ENCODE measurements around the gene TBRG4.

Gene TBRG4

DNA sequence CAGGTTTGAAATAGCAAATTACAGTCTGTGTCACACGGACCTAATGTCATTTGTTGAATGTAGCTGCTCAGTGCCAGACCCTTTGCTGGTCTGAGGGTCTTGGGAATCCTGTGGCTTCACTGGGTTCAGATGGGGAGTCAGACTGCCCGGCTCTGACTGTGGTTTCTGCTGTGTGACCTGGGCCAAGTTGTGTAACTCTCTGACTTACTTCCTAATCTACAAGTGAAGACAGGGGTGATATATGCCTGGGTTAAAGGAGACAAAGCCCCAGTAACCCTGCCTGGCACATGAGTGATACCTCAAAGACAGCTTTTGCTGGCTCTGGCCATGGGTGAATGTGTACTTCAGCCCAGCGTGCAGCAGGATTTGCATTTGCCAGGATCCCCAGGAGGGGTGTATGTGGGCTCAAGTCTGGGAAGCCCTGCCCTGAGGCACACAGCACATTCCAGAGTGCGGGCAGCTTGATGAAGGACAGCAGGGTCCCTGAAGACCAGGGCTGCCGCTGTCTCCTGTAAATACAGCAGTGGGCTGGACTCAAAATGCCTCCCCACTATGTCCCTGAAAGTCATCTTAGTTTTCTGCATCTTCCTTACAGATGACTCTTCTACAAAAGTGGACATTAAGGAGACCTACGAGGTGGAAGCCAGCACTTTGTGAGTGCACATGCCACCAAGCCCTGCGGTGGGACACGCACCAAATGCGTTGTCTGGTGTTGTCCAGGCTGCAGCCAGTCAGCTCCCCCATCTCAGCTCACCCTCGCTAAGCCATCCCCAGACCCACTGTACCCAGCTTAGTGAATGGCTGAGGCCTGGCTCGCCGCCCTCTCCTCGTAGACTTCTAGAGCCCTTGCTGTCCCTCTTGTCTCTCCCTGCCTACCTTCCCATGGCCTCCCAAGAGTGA is 39.1 kb downstream of the TBRG4 start:
- no peak for DNase-seq

DNA sequence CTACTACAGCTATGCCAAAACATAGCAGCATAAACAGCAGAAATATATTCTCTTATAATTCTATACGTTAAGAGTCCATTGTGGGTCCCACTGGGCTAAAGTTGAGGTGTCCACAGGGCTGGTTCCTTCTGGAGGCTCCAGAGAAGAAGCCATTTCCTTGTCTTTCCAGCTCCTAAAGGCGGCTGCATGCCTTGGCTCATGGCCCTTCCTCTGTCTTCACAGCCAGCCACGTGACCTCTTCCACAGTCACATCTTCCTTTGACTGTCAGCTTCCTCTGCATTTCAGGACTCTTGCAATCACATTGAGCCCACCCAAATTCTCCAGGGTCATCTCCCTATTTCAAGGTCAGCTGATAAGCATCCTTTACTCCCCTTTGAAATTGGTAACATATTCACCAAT is 40.0 kb downstream of the TBRG4 start:
- DNase-seq: no peak

DNA sequence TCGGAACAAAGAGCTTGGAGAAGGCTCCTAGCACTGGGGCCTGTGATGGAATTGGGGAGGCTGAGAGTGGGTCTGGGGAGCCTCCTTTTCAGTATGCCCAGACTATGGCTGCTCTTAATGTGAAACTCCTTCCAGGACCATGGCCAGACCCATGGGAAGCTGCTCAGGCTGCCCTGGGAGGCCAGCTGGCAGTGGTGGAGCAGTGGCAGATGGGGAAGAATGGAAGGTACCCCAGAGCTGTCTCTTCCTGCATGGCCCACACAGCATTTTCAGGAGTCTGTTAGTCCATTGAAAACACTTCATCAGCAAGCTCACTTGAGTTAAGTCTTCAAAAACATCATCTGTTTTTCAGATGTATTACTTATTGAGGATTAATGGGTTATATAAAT is 41.2 kb downstream of the TBRG4 start:
- no peak for DNase-seq

DNA sequence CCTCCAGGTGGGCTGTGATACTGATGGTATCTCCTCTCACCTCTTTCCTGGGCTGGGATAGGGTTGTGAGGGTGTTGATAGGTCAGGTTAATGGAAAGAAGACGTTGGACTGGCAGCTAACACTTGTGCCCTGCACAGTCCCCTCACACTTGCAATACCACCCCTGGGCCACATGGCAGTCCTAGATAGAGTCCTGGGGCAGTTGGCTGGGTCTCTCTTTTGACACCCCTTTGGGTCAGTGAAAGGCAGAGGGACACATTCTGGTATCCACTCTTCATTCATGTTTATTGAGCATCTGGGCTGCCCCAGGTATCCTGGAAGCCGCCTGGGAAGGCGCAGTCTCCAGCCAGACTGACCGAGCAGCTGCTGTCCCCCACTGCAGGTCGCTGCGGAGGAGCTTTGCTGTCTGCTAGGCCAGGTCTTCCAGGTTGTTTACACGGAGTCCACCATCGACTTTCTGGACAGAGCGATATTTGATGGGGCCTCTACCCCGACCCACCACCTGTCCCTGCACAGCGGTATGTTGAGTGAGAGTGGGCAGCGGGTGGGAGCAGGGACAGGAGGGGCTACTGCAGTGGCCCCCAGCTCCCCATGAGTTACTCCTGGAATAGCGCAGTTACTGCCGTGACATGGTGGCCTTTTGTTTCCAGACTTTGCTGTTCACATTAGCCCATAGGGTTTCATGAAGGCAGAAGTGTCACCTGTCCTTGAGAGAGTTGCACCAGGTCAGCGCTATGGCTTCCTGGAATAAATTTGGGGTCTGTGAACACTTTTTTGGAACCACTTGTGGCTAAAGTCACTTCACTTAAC is 41.8 kb downstream of the TBRG4 start:
- no peak for DNase-seq

DNA sequence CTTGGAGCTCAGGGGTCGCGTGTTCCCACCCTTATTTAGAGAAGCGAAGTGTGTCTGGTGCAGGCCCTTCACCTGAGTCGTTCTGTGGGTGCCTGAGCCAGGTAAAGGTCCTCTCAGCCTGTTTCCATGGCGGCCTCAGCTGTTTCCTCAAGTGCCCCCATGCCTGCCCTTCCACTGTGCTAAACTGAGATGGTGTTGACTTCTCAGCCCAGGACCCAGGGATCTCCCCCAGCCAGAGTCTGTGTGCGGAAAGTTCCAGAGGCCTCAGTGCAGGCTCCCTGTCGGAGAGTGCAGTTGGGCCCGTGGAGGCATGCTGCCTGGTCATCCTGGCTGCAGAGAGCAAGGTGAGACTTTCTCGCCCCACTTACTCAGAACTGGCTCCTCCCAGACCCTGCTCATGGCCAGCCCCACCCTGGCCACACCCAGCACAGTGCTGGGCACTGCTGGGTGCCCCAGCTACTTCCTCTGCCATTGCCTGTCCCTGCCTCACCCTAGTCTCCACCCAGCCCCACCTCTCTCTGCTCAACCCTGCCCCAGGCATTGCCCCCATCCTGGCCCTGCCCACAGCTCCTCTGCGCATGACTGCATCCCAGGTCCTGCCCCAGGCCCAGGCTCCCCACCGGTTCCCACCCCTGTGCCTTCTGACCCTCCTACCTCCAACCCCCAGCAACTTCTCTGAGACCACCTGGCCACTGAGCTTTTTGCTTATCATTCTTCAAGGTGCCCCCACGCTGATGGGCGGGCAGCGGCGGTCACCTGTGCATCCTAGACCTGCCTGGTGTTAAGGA is 43.1 kb downstream of the TBRG4 start:
- DNase-seq: no peak

DNA sequence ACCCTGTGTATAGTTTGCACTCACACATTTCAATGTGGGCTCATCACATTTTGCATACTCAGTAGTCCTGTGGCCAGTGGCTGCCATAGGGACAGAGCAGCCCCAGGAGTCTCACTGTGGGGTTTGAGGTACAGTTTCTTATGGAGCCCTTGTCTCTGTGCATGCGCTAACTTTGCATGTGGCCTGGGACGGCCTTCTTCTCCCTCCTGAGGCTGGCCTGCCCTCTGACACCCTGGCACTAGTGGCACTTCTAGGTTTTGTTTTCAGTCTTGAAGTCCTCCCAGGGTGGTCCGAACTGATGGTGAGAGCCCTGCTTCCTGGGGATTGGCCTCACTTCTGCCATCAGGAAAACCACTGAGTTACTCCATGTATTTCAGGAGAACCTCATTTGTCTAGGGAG is 43.9 kb downstream of the TBRG4 start:
- no peak for DNase-seq

DNA sequence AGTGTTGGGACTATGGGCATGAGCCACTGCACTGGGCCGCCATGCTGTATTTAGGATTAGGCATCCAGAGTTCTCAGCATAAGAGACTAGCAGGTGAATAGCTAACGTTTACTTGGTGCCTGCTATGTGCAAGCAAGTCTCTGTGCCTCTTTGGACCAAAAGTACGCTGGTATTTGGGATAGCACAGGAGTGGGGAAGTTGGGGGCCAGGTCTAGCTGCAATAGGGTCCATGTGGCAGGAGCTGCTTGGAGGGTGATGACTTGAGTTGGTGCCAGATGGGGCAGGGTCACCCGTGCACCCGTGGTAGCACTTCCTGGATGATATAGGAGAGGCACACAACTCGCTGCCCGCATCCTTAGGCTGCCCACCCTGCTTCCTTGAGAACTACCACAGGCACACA is 45.1 kb downstream of the TBRG4 start:
- no peak for DNase-seq

DNA sequence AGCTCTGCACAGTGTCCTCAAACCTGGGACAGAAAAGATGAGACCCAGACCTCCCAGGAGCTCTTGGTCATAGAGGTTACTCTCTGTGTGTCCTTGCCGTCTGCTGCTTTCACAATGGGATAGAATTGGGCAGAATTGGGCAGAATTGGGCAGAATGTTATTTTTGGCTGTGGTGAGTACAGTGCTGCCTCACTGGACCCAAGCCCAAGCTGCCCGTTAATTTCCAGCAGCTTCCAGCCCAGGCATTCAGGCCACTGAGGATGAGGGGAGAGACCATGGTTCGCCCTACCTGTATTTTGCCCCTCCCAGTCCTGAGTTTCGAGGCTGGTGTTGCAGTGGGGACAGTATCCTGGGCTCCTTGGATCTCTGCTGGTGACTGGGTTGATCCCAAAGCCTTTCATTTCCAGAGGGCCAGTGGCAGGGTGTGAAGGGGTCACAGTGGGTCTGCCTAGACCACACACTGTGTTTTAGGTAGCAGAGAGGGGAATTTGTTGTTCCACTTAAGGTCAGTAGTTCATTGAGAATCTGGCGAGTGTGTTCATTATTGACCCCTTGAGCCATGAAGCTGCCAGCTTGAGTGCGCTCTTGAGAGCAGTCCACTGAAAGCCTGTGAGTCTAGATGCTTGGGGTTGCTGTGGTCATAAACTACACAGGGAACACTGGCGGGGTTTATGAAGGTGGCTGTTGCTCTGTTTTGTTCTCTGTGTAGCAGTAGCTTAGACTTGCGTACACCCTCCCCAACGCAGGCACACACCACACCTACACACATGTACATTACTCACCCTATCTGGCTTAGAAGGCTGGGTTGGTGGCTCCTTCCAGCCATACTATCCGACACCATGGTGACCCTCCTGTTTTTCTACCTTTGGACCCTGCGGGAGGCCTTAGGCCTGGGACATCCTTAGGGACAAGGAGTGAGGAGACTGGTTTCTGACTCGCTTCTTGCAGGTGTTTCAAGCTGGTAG is 46.2 kb downstream of the TBRG4 start:
- DNase-seq: no peak

DNA sequence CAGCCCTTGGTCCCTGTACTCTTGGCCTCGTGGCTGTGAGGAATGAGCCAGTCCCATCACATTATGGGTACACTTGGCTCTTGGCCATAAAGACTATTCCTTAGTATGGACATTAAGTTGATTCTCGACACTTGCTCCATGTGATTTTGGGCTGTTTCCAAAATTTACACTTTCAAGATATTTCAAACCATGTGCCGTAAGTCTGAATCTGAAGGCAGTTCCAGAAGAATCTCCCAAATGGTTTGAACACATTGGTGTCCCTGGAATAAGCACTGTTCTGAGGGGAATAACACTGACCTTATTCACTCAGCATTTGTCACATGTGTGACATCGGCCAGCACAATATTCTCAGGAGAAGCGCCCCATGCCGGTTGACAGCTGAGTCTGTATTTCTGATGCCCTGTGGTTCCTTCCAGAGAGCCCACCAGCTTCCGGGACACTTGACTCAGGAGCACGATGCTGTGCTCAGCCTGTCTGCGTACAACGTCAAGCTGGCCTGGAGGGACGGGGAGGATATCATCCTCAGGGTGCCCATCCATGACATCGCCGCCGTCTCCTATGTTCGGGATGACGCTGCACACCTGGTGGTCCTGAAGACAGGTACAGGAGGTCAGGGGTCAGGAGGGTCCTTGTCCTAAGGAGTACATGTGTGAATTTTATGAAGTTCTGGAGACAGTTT is 47.3 kb downstream of the TBRG4 start:
- no peak for DNase-seq

DNA sequence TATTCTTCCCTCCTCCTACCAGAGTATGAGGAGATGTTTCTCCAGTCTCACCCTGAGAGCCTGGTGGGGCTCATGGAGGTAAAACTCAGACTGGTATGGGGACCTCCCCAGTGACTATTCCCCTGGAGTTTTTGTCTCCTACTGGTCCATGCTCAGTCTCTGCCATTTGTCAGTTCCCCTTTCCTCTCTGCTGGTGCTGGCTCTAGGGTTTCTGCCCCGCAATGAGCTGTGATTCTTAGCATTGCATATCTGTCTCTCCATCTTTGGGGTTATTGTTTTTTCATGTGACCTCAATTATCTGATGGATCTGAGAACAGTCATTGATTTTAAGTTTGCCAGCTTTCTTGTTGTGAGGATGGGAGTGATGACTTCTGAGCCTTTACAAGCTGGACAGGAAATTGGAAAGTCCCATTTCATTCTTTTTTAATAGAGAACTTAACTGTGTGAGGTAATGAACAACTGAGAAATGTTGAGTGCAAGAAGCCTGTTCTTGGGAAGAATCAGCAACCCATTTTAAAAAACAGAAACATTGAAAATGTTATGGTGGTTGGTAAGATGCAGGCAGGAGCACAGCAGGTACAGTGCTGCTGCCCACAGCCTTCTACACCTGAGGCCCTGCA is 49.6 kb downstream of the TBRG4 start:
- DNase-seq: no peak

DNA sequence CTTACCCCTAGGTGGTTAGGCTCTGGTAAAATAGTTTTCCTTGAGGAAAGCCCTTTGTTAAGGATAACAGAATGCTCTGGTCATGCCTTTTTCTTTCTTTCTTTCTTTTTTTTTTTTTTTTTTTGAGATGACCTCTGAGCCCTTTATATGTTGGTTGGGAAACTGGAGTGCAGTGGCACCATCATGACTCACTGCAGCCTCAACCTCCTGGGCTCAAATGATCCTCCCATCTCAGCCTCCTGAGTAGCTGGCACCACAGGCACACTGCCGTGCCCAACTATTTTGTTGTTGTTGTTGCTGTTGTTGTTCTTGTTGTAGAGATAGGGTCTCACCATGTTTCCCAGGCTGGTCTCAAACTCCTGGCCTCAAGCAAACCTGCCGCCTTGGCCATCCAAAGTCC is 50.1 kb downstream of the TBRG4 start:
- no peak for DNase-seq

DNA sequence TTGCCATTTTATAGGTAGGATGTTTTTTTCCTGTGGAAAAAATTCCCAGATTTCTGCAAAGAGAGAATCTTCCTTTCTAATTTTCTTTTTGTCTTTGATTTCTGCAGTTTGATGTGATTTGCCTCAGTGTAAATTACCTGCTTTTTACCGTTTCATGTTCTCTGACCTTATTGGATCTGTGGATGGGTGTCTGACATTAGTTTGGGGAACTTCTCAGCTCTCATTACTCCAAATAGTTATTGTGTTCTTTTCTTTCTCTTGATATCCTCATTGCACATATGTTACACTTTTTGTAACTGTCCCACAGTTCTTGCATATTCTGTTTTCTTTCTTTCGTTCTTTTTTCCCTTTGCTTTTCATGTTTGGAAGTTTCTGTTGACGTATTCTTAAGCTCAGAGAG is 51.2 kb downstream of the TBRG4 start:
- DNase-seq: no peak

DNA sequence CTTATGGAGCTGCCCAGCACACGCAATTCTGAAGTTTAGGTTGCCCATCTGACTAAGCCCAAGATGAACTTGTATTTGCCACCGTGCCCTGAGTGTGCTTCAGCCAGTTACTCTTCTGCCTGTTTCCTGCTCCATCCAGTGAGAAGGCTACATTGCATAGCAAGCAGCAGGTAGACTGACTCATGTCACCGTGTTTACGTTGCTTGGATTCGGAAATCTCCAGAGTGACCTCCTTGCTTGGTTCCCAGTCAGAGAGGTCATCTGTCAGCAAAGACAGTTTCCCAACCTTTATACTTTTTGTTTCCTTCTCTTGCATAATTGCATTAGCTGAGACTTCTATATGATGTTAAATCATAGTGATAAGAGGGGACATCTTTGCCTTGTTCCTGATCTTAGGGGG is 53.6 kb downstream of the TBRG4 start:
- no peak for DNase-seq

DNA sequence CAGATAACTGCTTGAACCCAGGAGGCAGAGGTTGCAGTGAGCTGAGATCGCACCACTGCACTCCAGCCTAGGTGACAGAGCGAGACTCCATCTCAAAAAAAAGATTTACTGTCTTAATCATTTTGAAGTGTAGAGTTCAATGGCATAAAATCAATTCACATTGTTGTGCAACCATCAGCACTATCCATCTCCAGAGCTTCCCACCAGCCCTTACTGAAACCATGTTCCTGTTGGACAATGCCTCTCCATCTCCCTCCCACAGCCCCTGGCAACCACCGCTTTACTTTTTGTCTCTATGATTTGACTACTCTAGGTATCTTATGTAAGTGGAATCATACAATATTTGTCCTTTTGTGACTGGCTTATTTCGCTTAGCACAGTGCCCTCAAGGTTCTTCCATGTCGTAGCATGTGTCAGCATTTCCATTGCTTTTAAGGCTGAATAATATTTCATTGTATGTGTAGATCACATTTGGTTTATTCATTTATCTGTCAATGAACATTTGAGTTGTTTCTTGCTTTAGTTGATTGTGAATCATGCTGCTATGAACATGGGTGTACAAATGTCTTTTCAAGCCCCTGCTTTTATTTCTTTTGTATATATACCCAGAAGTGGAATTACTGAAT is 55.8 kb downstream of the TBRG4 start:
- DNase-seq: no peak

DNA sequence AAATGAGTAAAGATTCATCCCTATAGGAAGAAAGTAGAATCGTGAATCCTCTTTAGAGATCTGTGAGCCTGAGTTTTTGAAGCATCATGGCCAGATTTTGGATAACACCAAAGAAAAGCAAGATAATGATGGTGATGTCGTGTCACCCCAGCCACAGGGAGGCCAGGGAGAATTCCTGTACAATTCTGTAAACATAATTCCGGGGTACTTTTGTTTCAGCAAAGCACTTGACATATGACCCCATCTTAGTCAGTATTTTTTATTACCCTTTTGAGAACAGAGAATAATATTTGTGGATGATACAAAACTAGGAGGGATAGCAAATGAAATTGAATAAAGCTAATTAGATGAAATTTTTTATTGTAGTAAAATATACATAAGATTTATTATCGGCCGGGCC is 56.5 kb downstream of the TBRG4 start:
- no peak for DNase-seq

DNA sequence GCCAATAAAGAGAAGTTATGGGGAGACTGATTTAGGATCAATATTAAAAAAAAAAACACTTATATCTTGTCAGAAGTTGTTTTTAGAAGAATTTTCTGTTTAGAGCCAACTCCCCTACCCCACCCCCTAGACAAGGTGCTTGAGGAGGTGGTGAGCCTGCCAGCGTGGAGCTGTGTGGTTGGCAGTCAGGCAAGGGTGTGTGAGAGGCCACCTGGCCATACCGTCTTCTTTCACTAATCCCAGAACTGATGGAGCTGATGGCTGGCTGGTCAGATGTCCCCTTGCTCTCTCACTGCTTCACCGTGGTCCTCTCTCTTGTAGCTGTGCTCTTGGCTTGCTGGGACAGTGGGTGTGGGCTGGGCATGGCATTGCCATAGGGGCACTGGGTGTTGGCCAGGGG is 57.1 kb downstream of the TBRG4 start:
- no peak for DNase-seq

DNA sequence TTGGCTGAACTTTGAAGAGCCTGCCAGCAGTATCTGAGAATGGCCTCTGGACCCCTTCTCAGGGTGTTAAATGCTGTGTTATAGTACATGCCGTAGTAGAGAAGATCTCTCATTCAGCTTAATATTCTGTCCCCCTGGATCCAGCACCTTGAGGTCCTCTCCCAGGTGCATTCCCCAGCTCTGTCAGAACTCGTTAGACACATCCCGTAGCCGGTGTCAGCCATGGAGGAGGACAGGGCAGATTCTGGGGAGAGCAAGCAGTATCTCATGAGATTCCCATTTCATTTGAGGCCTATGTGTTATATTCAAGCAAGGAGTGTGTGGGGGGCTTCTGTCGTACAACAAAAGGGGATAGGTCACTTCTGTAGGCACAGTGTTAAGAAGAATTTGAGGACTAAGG is 57.6 kb downstream of the TBRG4 start:
- DNase-seq: no peak

DNA sequence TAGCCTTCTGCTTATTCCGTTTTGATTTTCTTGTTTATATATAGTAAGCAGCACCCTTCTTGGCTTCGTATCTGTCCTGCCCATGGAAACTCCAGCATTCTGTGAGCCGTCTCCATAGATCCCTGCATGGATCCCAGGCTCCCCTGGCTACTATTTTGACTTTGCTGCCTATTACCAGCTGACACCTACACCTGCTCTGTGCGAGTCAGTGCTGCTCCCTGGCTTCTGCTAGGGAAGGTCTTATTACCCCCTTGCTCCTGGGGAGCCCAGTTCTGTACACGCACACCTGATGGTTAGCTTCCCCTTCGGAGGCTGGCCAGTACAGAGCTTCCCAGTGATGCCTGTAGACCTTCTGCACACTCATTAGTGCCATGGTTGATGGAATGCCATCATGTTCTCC is 58.1 kb downstream of the TBRG4 start:
- no peak for DNase-seq

DNA sequence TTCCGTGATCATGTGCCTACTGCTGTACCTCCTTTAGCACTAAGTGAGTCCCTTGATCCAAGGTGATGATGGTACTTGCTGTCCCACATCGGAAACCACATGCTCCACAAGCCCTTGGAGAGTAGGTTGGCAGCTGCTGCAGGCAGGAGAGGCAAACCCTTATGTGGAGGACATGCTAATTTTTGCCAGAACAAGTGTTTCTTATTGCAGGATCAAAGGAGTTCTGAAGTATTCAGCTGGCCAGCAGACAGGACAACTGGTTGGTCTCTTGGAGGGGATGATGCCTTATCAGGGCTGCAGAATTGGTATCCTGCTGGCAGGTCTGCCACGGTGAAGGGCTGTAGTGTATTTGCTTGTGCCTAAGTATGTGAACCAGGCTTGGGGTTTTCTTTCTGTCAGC is 59.5 kb downstream of the TBRG4 start:
- no peak for DNase-seq

DNA sequence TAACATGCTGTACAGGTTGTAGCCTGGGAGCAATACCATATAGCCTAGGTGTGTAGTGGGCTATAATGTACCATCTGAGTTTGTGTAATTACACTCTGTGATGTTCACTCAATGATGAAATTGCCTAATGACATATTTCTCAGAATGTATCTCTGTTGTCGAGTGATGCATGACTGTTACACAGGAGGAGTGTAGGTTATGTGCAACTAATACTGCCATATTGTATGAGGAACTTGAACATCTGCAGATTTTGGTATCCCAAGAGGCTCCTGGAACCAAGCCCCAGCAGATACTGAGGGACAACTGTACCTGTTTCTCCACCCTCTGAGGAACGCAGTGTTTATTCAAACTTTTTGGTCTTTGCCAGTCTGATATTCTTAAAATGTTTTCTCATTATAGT is 61.3 kb downstream of the TBRG4 start:
- no peak for DNase-seq

All from stimulated activated CD4-positive, alpha-beta T cell treated with anti-CD3 and anti-CD28 coated beads, Interleukin-1b, Interleukin-23, amount 100 ng/mL, for 48 hours (primary cell).